ENCODE results near the gene ZMAT3.
"Not testable (repeated sequence)": the region's sequence is repeated elsewhere in the genome, so short reads cannot be mapped to it uniquely, and the experiment has no call there.

ZMAT3 gene, protein sequence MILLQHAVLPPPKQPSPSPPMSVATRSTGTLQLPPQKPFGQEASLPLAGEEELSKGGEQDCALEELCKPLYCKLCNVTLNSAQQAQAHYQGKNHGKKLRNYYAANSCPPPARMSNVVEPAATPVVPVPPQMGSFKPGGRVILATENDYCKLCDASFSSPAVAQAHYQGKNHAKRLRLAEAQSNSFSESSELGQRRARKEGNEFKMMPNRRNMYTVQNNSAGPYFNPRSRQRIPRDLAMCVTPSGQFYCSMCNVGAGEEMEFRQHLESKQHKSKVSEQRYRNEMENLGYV

GRCh38 chr3:179071323-179072099, at the start of gene ZMAT3:
ZMAT3 (minus strand) TSS chr3:179071809; CDS start chr3:179067752, 4,057 bp downstream.
- H3K4me3 ChIP-seq (replicated peaks; ENCODE audit: low read depth, low read length): peak within 1 kb of the TSS; percentile 96
- TF ChIP-seq, protein P1, sequence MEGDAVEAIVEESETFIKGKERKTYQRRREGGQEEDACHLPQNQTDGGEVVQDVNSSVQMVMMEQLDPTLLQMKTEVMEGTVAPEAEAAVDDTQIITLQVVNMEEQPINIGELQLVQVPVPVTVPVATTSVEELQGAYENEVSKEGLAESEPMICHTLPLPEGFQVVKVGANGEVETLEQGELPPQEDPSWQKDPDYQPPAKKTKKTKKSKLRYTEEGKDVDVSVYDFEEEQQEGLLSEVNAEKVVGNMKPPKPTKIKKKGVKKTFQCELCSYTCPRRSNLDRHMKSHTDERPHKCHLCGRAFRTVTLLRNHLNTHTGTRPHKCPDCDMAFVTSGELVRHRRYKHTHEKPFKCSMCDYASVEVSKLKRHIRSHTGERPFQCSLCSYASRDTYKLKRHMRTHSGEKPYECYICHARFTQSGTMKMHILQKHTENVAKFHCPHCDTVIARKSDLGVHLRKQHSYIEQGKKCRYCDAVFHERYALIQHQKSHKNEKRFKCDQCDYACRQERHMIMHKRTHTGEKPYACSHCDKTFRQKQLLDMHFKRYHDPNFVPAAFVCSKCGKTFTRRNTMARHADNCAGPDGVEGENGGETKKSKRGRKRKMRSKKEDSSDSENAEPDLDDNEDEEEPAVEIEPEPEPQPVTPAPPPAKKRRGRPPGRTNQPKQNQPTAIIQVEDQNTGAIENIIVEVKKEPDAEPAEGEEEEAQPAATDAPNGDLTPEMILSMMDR (IDR thresholded peaks at IDR 0.05; ENCODE audit: low read depth, low read length, missing control alignments): no peak
- DNase-seq (ENCODE audit: extremely low read depth, low read depth): peak; percentile 43

GRCh38 chr3:179116816-179117215, 45.2 kb upstream of the ZMAT3 start:
- TF ChIP-seq, protein P1 (IDR thresholded peaks at IDR 0.05; ENCODE audit: low read depth, low read length, missing control alignments): no peak
- DNase-seq (ENCODE audit: extremely low read depth, low read depth): no peak

GRCh38 chr3:179115444-179115843, 43.8 kb upstream of the ZMAT3 start:
- not testable (repeated sequence) for DNase-seq (ENCODE audit: extremely low read depth, low read depth); H3K4me3 ChIP-seq (replicated peaks; ENCODE audit: low read depth, low read length)

More at GRCh38 chr3:179116816-179117215, 45.2 kb upstream of the ZMAT3 start:
- H3K4me3 ChIP-seq (replicated peaks; ENCODE audit: low read depth, low read length): no peak overlapping the region

GRCh38 chr3:179113903-179114302, 42.3 kb upstream of the ZMAT3 start:
- H3K4me3 ChIP-seq (replicated peaks; ENCODE audit: low read depth, low read length): no peak overlapping the region
- DNase-seq (ENCODE audit: extremely low read depth, low read depth): no peak
- TF ChIP-seq, protein P1 (IDR thresholded peaks at IDR 0.05; ENCODE audit: low read depth, low read length, missing control alignments): no peak

DNA sequence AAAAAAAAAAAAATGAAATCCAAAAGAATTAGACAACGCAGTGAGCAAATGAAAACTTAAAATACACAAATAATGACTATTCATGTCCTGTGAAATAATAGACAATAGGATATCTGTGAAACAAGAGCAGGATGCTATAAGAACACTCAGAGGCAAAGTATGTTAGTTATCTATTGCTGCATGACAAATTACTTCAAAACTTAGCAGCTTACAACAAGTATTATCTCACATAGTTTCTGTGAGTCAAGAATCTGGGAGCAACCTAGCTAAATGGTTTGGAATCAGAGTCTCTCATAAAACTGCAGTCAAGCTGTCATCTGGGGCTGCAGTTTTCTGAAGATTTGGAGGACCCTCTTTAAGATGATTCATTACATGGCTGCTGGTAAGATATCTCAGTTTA, 36.5 kb upstream of the ZMAT3 start:
- no peak overlapping the region for H3K4me3 ChIP-seq (replicated peaks; ENCODE audit: low read depth, low read length)
- TF ChIP-seq, protein P1 (IDR thresholded peaks at IDR 0.05; ENCODE audit: low read depth, low read length, missing control alignments): no peak

GRCh38 chr3:179107617-179108016, 36.0 kb upstream of the ZMAT3 start:
- H3K4me3 ChIP-seq (replicated peaks; ENCODE audit: low read depth, low read length): no peak overlapping the region
- TF ChIP-seq, protein P1 (IDR thresholded peaks at IDR 0.05; ENCODE audit: low read depth, low read length, missing control alignments): no peak
- no peak for DNase-seq (ENCODE audit: extremely low read depth, low read depth)

More for the DNA sequence above, 36.5 kb upstream of the ZMAT3 start:
- DNase-seq (ENCODE audit: extremely low read depth, low read depth): no peak

DNA sequence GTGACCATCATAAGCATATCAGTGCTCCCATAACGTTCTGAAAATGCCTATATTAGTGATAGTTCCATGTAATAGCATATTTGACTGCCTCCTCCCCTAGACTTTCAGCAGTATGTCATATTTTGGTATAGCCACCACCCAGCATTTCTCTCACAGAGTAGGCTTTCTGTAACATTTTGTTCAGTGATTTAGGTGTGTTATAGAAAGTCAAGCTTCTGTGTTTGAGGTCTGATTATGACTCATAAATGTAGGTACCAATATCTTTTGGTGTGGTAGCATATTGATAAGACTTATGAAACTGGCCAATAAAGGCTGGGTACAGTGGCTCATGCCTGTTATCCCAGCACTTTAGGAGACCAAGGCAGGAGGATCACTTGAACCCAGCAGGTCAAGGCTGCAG, 34.3 kb upstream of the ZMAT3 start:
- no peak for DNase-seq (ENCODE audit: extremely low read depth, low read depth)
- H3K4me3 ChIP-seq (replicated peaks; ENCODE audit: low read depth, low read length): no peak overlapping the region
- TF ChIP-seq, protein P1 (IDR thresholded peaks at IDR 0.05; ENCODE audit: low read depth, low read length, missing control alignments): no peak

Data from HFF-Myc (cell line).